GM18498 (cell line): ENCODE results near the gene TIMM13.

Source experiments
- ATAC-seq: cut with Tn5 transposase; IDR thresholded peaks from one replicate; pipeline ENCODE4 v1.9.1; 2021; ENCODE audit warnings: mild to moderate bottlenecking, moderate library complexity; ENCODE audit not compliant: unreplicated experiment

The TIMM13 gene

GRCh38 chr19:2387367-2388288, 39.8 kb downstream of the TIMM13 start:
- no peak for ATAC-seq

GRCh38 chr19:2385053-2385721, 42.2 kb downstream of the TIMM13 start:
- no peak for ATAC-seq

GRCh38 chr19:2382530-2383222, 44.7 kb downstream of the TIMM13 start:
- ATAC-seq = no peak

- ATAC-seq = no peak
Observed at GRCh38 chr19:2381148-2381820, 46.1 kb downstream of the TIMM13 start.

- no peak for ATAC-seq
Observed at GRCh38 chr19:2380567-2380966, 46.8 kb downstream of the TIMM13 start.

GRCh38 chr19:2376784-2377519, 50.4 kb downstream of the TIMM13 start:
- no peak for ATAC-seq
